ENCODE data around the gene FGFR4. TPM values are rescaled to one million over a fixed set of nuclear protein-coding genes. Genes with fewer than 3 reads are reported as not detected.

Gene FGFR4
- total RNA-seq, 4 donors from 2014 or later, result 1.1 TPM; not detected in 2

- TF ChIP-seq, protein P1, sequence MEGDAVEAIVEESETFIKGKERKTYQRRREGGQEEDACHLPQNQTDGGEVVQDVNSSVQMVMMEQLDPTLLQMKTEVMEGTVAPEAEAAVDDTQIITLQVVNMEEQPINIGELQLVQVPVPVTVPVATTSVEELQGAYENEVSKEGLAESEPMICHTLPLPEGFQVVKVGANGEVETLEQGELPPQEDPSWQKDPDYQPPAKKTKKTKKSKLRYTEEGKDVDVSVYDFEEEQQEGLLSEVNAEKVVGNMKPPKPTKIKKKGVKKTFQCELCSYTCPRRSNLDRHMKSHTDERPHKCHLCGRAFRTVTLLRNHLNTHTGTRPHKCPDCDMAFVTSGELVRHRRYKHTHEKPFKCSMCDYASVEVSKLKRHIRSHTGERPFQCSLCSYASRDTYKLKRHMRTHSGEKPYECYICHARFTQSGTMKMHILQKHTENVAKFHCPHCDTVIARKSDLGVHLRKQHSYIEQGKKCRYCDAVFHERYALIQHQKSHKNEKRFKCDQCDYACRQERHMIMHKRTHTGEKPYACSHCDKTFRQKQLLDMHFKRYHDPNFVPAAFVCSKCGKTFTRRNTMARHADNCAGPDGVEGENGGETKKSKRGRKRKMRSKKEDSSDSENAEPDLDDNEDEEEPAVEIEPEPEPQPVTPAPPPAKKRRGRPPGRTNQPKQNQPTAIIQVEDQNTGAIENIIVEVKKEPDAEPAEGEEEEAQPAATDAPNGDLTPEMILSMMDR (IDR thresholded peaks at IDR 0.05; ENCODE audit: low read depth), result no peak
Observed at GRCh38 chr5:177085985-177086653, 596 bp upstream of the FGFR4 start.

GRCh38 chr5:177087398-177088005 lies 787 bp downstream of the FGFR4 start:
- TF ChIP-seq, protein P1 (IDR thresholded peaks at IDR 0.05; ENCODE audit: low read depth), result no peak

DNA sequence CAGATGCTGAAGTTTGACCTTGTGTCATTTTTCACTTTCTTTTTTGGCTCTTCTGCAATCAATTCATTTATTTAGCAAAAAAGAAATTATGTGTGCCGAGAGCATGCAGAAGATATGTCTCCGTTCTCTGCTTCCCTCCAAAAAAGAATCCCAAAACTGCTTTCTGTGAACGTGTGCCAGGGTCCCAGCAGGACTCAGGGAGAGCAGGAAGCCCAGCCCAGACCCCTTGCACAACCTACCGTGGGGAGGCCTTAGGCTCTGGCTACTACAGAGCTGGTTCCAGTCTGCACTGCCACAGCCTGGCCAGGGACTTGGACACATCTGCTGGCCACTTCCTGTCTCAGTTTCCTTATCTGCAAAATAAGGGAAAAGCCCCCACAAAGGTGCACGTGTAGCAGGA lies 2.4 kb downstream of the FGFR4 start:
- TF ChIP-seq, protein P1 (IDR thresholded peaks at IDR 0.05; ENCODE audit: low read depth), result no peak

DNA sequence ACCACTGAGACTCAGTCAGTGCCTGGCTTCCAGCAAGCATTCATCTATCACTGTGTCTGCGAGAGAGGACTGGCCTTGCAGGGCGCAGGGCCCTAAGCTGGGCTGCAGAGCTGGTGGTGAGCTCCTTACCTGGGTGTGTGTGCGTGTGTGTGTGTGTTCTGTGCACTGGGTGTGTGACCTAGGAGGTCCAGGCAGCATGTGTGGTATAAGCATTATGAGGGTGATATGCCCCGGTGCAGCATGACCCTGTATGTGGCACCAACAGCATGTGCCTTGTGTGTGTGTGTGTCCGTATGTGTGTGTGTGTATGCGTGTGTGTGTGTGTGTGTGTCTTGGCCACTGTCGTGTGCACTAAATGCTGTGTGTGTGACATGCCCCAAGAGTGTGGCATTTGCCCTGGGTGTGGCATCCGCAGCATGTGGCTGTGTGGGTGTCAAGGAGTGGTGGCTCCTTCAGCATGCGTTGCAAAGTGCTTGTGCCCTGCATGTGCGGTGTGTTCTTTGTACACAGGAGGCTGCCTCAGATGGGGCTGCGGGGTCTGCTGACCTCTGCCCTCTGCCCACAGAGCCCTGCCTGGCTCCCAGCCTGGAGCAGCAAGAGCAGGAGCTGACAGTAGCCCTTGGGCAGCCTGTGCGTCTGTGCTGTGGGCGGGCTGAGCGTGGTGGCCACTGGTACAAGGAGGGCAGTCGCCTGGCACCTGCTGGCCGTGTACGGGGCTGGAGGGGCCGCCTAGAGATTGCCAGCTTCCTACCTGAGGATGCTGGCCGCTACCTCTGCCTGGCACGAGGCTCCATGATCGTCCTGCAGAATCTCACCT lies 3.3 kb downstream of the FGFR4 start:
- TF ChIP-seq, protein P1 (IDR thresholded peaks at IDR 0.05; ENCODE audit: low read depth), result no peak

DNA sequence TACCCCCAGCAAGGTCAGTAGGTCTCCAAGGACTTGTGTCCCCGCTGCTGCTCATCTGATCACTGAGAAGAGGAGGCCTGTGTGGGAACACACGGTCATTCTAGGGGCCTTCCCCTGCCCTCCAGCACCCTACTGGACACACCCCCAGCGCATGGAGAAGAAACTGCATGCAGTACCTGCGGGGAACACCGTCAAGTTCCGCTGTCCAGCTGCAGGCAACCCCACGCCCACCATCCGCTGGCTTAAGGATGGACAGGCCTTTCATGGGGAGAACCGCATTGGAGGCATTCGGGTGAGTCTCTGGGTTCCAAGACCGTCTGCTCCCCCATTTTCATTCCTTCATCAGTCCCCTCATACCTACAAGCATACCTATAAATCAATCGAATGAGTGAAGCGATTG lies 4.1 kb downstream of the FGFR4 start:
- TF ChIP-seq, protein P1 (IDR thresholded peaks at IDR 0.05; ENCODE audit: low read depth), result no peak

GRCh38 chr5:177091232-177091631 lies 4.5 kb downstream of the FGFR4 start:
- TF ChIP-seq, protein P1 (IDR thresholded peaks at IDR 0.05; ENCODE audit: low read depth), result no peak
